DMS79 (cell line): Measurements from ENCODE around the gene CACNA1G.

Experiments
- DNase-seq: peaks from one replicate; lab custom pipeline; 2025; lab: John Stamatoyannopoulos, UW

The CACNA1G gene

DNA sequence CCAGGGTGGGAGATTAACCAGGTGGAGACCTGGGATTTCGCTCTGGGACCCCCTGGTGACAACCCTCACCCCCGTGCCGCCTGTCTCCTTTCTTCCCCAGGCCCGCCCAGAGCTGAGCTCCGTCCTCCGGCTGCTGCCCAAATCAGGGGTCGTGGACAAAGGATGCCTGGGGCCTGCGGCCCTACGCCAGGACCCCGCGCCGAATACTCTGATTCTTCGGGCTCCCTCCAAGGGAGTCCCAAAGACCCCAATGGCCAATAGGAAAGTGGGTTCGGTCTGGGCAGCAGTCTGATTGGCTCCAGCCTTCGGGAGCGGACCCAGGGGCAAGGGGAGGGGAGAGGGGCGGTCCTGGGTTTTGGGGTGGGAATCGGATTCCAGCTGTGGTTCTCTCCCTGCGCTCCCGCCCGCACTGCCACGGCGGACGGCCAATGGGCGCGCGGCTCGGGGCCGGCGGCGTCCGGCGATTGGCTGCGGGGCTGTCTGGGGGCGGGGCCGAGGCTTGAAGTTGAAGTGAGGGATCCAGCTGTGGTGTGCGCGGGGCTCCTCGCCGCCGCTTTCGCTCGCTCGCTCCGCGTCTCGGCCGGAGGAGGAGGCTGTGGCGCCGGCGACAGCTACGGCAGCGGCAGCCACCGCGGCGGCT, at the start of gene CACNA1G:
CACNA1G (plus strand) TSS at position 531 of the 640 bp plus-strand sequence. CDS start 745 bp downstream, outside the sequence.
- peak; percentile 51 for DNase-seq

DNA sequence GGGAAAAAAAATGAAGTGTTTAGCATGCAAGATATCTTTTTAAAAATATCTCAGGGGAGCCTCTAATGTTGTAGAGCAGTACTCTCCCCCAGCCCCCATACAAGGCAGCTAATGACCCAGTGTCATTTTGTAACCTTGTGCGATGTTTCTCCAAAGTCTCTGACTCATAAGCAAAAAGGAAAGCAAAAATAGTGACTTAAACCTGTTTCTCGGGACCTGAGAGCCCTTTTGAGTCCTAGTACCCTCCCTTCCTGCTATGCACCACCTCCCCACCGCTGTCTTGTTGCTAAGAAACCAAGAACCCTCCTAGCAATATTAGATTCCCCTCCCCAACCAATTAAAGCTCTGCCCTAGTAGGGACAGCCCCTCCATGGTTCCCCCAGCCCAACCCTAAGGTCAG, 49.5 kb upstream of the CACNA1G start:
- no peak for DNase-seq

DNA sequence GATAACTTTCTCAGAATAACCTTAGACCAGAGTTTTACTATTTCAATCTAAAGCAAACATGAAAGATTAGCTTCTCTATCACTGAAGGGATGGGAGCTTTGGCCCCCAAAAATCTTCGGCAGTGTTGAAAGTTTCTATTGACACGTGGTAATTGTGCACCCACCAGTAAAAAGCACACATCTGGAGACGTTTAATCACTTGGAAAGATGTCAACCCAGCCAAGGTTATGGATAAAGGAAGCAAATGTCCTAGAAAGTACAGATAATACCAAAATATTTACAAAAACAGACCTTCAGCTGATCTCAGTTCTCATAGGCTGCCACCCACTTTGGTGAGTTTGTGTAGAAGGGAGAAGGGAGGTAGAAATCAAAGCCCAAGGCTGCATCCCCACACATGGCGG, 47.0 kb upstream of the CACNA1G start:
- no peak for DNase-seq

DNA sequence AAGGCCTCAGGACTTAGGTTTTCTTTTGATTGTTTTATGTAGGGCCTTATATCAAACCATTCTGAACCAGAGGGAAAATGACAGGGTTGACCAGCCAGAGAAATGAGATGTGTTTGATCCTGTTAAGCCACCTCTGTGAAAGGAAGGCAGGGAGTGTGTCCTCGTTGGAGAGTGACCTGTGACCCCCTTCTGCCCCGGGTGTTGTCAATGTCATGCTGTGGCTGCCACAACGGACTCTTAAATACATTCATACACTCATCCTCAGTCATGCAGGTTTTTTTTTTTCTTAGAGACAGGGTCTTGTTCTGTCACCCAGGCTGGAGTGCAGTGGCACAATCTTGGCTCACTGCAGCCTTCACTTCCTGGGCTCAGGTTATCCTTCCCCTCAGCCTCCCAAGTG, 46.1 kb upstream of the CACNA1G start:
- DNase-seq, result no peak

DNA sequence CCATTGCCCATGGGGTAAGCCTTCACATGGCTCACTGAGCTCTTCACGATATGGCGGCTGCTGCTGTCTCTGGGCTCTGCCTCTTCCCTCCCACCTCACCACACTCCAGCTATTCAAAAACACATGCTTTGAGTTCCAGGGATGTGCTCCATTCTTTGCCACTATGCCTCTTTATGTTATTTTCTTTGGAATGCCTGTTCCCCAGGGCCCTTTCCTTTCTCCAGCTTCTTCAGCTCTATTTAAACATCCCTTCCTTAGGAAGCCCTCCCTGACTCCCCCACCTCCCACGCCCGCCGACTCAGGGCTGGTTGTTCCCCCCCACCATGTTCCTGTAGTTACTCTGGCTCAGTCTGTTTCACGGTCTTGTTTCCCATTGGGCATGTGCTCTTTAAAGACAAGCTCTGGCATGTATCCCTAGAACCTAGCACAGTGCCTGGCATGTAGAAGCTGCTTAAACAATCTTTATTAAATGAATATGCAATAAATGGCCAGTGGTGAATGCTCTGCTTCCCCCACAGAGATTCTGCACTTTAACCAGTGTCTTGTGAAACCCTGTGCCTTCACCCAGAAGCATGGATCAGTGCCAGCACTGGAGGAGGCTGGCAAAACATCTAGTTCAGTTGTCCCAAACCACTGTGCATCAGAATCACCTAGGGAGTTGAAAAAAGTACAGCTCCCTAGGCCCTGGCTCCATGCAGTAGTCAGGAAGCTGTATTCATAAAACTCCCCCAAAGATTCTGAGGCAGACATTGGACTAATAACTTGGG, 45.4 kb upstream of the CACNA1G start:
- no peak for DNase-seq

DNA sequence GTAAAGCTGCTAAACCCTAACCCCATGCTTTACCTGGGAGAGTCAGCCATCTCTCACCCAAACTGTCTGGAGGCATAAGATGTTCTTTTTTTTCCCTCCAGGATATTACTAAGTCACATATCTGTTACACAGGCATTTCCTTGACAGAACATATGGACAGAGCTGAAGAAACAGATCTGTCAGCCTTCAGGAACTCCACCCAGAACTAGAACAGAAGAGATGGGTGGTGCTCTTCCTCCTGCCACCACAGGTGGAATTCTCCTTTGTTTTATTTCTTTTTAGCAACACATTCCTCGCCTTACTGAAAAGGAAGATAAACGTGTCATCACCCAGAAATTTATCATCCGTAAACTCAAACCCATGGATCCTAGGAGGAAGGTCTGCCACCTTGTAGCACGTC, 43.5 kb upstream of the CACNA1G start:
- DNase-seq, result no peak

DNA sequence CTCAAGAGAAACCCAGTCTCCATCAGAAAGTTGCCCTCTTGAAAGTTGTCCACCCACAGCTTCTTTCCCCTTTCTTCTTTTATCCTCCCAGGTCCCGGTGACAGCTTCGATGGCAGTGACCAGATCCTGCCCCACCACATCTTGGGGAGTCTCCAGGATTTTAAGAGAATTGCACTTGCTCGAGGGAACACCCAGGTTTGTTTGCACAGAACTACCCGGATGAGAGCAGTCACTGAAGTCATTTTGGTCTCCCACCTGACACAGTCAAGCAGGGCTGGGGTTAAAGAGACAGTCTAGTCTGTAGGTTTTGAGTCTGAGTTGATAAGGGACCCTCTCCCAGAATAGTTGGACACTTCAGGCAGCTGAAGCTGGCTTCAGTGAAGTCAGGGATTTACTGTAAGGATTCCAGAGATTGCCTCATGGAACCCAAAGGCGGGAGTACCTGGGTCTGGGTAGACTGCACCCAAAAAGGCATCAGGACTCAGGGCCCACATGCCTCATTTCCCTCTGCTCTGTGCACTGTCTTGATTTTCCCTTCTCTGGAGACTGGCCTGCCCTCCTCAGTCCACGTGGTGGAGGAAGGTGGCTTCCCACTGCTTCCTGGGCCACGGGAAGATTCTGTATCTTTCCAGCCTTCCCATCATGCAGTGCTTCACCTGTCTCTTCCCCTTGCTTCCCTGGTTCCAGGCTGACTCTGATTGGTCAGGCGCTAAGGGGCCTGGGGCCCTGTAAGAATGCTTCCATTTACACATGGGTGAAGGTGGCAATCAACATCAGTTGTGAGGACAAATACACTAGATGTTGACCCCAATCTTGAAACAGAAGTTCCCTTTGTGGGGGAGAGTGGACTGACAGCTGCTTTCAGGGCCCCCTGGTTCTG, 42.8 kb upstream of the CACNA1G start:
- DNase-seq, result no peak

DNA sequence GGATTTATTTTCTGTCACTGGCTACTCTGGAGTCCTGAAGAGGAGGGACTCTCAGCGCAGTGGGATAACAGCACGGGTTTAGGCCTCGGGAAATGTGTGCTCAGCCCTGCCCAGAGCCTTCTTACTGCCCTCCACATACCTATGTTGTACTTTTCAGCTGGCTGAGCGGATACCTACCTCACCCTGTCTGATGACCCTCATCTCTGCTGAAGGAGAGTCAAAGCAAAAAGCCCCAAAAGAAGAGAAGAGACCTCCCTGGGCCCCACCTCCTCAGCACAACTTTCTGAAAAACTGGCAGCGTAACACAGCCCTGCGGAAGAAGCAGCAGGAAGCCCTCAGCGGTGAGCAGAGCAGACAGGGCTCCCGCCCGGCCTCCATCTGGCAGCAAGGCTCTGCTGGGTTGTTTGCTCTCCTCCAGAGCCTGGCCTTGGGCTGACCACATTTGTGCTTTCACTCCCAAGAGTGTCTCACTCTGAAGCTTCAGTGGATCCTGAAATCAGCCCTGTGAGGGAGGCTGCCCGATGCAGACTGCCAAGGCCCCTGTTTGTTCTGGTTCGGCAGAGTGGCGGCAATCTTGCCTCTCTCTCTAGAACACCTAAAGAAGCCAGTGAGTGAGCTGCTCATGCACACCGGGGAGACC, 42.0 kb upstream of the CACNA1G start:
- DNase-seq, result no peak

DNA sequence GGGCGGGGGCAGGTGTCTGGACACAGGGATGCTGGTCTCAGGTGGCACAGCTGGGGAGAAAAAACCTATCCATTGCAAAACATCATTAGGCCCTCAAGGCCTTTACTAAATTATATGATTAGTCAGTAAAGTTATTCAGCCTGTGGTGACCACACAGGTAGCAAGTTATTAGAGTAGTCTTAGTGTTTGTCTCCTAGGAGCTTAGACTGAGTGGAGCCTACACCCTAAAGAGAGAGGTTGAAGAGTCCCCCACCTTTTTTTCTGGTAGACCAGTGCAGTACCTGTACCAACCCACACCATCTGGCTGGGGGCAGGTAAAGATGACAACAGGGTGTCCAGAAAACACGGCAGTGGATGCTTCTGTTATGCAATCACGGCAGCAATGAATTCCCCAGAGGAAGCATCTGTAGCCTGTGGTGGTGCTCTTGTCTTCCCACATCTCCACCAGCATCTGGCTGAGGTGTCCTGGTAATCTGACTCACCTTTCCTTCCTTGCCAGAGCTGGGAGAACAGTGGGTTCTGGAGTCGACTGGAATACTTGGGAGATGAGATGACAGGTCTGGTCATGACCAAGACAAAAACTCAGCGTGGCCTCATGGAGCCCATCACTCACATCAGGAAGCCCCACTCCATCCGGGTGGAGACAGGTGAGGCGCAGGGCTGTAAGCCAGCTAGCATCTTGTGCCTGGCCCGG, 41.2 kb upstream of the CACNA1G start:
- no peak for DNase-seq

DNA sequence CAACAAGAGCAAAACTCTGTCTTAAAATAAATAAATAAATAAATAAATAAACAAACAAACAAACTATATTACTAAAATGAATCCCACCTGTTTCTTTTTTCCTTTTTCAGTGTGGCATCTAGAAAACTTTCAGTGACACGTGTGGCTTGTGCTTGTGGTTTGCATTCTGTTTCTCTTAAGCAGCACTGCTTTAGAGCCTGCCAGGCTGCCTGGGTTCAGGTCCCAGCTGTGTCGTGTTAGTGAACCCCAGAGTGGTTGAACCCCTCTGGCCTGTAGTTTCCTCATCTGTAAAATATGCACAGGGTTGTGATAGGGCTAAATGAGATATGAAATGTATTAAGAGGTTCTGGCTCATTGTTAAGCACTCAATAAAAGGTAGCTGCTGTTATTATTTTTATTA, 40.0 kb upstream of the CACNA1G start:
- DNase-seq, result no peak

DNA sequence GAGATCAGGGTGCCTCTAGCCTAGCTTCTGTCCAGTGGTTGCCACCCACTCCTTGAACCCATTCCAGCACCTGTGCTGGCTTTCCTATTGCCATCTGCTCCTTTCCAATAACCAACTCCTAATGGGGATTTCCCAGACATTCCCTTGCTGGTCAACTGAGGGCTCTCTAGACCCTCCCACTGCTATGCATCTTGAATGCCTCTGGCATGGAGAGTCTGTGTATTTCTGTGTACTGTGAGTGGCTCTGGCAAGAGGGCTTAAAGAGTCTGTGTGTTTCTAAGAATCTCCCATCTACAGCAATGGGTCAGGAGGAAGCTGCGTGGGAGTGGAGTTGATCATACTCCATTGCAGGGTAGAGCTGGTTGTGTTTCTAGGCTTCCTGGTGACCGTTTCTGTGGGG, 39.0 kb upstream of the CACNA1G start:
- no peak for DNase-seq

DNA sequence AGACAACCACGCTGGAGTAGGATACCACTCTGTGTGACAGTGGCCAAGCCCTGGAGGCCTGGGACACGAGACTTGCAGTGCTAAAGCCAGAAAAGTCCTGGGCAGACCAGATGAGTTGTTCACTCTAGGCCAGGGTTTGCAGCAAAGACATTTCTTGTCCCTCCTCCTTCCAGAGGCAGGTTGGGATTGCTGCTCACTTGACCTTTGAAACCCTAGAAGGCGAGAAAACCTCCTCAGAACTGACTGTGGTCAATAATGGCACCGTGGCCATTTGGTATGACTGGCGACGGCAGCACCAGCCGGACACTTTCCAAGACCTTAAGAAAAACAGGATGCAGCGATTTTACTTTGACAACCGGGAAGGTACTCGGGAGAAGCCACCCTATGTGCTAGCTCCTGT, 37.7 kb upstream of the CACNA1G start:
- DNase-seq, result no peak

DNA sequence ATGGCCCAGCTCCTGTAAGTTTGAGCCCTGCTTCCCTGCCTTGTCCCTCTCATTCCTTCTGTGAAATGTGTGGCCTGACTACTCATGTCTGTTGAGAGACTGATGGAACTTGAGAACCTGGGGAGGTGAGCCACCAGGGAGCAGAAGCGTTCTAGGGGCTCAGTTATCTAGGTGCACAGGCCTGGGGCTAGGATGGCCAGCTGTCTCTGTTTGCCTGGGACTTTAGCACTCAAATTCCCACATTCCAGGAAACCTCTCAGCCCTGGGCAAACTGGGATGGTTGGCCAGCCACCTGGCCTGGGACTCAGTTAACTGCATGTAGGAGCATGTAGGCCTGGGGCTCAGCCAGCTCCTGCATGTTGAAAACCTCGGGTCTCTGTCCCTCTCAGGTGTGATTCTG, 37.3 kb upstream of the CACNA1G start:
- DNase-seq, result no peak

DNA sequence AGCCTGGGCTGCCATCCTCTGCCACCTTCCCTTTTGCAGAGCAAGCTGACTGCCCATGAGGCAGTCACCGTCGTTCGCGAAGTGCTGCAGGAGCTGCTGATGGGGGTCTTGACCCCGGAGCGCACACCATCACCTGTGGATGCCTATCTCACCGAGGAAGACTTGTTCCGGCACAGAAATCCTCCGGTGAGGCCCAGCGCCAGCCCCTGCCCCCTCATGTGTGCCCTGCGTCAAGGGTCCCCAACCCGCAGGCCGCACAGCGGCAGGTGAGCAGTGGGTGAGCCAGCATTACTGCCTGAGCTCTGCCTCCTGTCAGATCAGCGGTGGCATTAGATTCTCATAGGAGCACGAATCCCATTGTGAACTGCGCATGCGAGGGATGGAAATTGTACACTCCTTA, 35.7 kb upstream of the CACNA1G start:
- no peak for DNase-seq

DNA sequence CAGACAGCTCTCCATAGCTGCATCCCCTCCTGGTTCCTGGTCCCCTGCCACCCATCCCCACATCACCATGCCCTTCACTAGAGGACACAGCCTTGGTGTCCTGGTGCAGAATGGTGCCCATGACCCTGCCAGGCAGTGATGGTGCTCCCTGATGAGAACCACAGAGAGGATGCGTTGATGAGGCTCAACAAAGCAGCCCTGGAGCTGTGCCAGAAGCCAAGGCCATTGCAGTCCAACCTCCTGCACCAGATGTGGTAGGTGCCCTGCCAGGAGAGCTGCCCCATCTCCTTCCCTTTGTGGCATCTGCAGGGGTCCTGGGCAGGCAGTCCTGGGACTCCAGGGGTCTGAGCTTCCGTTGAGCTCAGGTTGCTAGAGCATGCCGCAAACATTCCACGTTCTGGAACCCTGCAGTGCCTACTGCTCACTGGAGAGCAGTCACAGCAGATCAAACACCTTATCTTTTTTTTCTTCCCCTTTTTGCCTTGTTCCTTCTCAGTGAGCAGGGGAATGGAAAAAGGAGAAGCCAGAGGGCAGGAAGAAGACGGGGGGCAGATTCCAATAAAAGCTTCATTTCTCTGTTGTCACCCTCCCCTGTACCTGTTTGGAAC, 33.3 kb upstream of the CACNA1G start:
- no peak for DNase-seq

DNA sequence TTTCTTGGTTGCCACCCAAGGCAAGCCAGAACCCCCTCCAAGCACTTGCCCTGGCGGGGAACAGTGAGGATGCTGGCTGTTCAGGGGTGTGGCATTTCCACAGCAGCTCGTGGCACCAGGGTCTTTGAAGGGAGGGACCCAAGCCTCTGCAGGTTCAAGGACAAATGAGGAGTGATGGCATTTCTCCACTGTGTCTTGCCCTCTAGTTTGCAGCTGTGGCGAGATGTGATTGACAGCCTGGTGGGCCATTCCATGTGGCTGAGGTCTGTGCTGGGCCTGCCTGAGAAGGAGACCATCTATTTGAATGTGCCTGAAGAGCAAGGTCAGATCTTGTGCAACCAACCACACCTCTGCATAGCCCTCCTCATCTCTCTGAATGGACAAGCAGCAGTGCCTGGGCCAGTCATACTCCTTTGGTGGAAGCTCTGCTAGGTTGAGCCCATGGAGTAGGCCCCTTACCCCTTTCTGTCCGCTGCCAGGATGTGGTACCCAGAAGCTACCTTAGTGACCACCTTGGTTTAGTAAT, 32.5 kb upstream of the CACNA1G start:
- no peak for DNase-seq

DNA sequence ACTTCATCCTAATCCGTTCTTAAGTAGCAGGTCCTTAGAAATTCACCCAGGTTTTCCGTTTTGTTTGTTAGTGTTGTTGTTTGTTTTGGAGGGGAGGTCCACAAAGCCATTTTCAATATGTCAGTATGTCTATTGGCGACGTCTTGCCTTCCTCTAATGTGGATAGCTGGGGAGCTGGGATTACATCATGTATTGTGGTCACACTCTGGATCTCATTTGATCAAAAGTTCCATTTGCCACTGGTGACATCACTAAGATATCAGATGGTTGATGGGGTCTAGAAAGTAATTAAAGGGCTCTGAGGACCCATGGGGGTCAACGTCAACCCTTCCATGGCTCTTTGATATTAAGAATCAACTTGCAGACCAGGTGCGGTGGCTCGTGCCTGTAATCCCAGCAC, 30.7 kb upstream of the CACNA1G start:
- DNase-seq, result no peak

DNA sequence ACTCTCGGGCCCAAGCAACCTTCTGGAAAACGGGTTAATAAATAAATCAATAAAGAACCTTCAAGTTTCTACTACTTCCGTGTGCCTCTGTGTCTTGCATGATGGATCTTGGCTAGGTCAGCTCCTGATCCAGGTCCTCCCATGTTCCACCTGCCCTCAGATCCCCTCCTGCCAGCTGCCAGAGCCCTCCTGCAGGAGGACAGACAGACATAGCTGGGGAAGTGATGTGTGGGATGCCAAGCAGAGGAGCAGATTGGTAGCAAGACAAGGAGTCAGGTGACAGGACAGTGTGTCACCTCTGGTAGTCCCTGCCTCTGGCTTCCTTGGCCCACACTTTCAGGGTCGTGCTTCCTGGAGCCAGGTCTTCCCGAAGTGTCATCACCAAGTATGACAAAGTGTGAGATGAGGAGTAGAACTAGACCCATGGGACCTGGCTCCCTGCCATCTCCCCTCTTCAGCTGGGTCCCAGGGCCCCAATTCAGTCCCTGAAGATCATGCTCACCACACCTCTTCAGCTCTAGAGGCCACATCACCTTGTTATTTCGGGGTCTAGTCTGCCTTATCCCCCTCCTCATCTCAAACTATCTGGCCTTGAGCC, 29.0 kb upstream of the CACNA1G start:
- peak; percentile 78 for DNase-seq

DNA sequence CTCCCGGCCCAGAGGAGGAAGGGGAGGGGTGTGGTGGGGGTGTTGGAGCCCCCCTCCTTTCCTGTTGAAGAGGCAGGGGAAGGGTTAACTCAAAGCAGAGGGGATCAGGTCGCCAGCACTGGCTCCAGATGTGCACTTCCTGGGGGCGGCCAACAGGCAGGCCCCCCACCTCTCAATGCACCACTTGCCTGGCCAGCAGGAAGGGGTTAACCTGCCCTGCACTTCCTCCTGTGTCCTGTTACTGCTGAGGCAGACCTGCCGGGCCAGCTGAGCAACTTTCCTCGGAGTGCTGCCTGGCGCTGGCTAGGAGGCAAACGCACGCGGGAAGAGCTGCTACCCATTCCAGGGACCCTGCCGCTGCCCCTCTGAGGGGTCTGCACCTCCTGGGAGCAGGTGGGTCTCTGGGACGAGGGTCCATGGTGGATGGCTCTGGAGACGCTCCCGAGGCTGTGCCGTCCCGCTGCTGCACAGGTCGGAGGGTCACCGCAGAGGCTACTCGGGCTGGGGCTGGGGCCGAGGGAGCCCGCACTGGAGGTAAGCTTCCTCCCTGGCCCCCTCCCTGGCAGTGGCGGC, 28.0 kb upstream of the CACNA1G start, which contains the start of gene EPN3:
EPN3 (plus strand) TSS at position 284 of the 573 bp plus-strand sequence. CDS start 3,822 bp downstream, outside the sequence.
- DNase-seq, result peak; percentile 55

DNA sequence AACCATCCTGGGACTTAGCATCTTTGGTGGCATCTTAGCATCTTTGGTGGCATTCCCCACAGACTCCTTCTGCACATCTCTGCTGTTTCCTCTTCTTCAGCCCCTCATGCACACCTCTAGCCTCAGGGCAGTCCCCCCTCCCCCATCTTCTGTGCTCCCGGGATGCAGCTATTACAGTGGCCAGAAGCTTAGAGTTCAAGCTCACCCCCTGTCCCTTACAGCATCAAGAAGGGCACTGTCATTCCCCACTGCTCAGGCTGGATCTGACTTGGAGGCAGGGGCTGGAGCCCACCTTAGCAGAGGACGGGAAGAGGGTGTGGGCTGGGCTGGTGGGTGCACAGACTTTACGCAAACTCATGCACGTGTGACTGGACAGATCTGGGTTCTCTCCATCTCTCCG, 27.3 kb upstream of the CACNA1G start:
- DNase-seq, result no peak
